ENCODE measurements around the gene GRM4. TPM values are rescaled to one million over a fixed set of nuclear protein-coding genes. Genes with fewer than 3 reads are reported as not detected.

GRM4 gene
- total and polyA plus RNA-seq, 10 of the 15 experiments (the other 5 are each of a cell fraction or from before 2014, with no cell fraction given) = 0.01 to 0.31 (median 0.05) TPM; not detected in 2

GRCh38 chr6:34114695-34115402 is 31.0 kb downstream of the GRM4 start:
- Histone ChIP-seq H3K79me2 (ENCODE audit: control insufficient read depth, insufficient read depth, low read length) (no peaks in the 10 kb centered on the region), H3K4me3 (no peak overlapping the region), H3K4me1 (ENCODE audit: control insufficient read depth, insufficient read depth, low read length) (no peaks in the 10 kb centered on the region), H3K36me3 (ENCODE audit: control insufficient read depth in 2 of 2, insufficient read depth in 2 of 2, low read length in 1 of 2) (no peaks in the 10 kb centered on the region), H3K9me3 (replicated peaks; ENCODE audit: control insufficient read depth, insufficient read depth, low read length) (no peaks in the 10 kb centered on the region), H3K27me3 (replicated peaks in 1 of 2; ENCODE audit: control insufficient read depth in 2 of 2, insufficient read depth in 2 of 2, low read length in 1 of 2) (no peaks in the 10 kb centered on the region; a peak in 1 of 4 replicates), H3K4me2 (ENCODE audit: control insufficient read depth, insufficient read depth) (no peak overlapping the region), H2AFZ (ENCODE audit: control insufficient read depth, low read depth, low read length) (no peak overlapping the region), H3K9ac (ENCODE audit: control insufficient read depth, insufficient read depth, low read length) (no peak overlapping the region), H3K27ac (ENCODE audit: control insufficient read depth, insufficient read depth) (no peak overlapping the region), H4K20me1 (ENCODE audit: control insufficient read depth, insufficient read depth) (no peaks in the 10 kb centered on the region)
- ChIA-PET RAD21 (ENCODE audit: unreplicated experiment) (no interaction called here), SMC1A (ENCODE audit: uncharacterized antibody, unreplicated experiment) (interaction anchor here (0.5 kb wide), 1 partner anchor 35 kb away, joined by 3 read pairs; no protein-coding TSS in a partner anchor), POLR2A (no interaction called here), CTCF (no interaction called here)
- no peak for FAIRE-seq
- intact Hi-C loops (cut with micrococcal nuclease; ENCODE audit: unreplicated experiment) = no loop called here
- ATAC-seq = no peak
- no TSS peak for BruUV-seq (replicated peaks)
- no peak for DNase-seq (ENCODE audit: low read depth, low spot score)
- 31% methylated on average over 16 of the region's 16 CpGs for WGBS (ENCODE audit: insufficient coverage, insufficient replicate concordance, low lambda C conversion rate, missing lambda C conversion rate)
- in situ Hi-C loops (cut with MboI) = no loop called here
- TF ChIP-seq BHLHE40 (IDR thresholded peaks at IDR 0.05; ENCODE audit: borderline replicate concordance in 1 of 2, low read depth in 2 of 2, low read length in 1 of 2) = no peak
- no peak for TF ChIP-seq SREBF2 (IDR thresholded peaks at IDR 0.05; ENCODE audit: low read length)
- no peak for TF ChIP-seq CHD2 (IDR thresholded peaks at IDR 0.05; ENCODE audit: borderline replicate concordance, low read depth, low read length)
- TF ChIP-seq CHD4 (IDR thresholded peaks at IDR 0.05) = no peak
- TF ChIP-seq LARP7 (IDR thresholded peaks at IDR 0.05) = no peak
- TF ChIP-seq EP300 (IDR thresholded peaks at IDR 0.05; ENCODE audit: borderline replicate concordance in 1 of 2, control insufficient read depth in 1 of 2, low read depth in 2 of 2, low read length in 2 of 2) = no peak
- TF ChIP-seq SKIL (IDR thresholded peaks at IDR 0.05; ENCODE audit: low read depth, poor library complexity, severe bottlenecking) = no peak
- no peak for TF ChIP-seq POLR2A (IDR thresholded peaks at IDR 0.05; ENCODE audit: low read depth, low read length)
- no peak for TF ChIP-seq ZZZ3 (IDR thresholded peaks at IDR 0.05; ENCODE audit: control insufficient read depth, insufficient read length, low read depth)
- no peak for TF ChIP-seq PML (IDR thresholded peaks at IDR 0.05; ENCODE audit: low read length)
- no peak for TF ChIP-seq EZH2 (IDR thresholded peaks at IDR 0.05; ENCODE audit: borderline replicate concordance, control insufficient read depth, low read depth, low read length)
- no peak for TF ChIP-seq POU2F2 (IDR thresholded peaks at IDR 0.05; ENCODE audit: borderline replicate concordance, low read depth, low read length)
- no peak for TF ChIP-seq RB1 (IDR thresholded peaks at IDR 0.05; ENCODE audit: borderline replicate concordance)
- no peak for TF ChIP-seq RCOR1 (conservative IDR thresholded peaks at IDR 0.05; ENCODE audit: low read depth, low read length)
- TF ChIP-seq ELK1 (IDR thresholded peaks at IDR 0.05; ENCODE audit: low read depth, low read length) = no peak
- no peak for TF ChIP-seq MLLT1 (IDR thresholded peaks at IDR 0.05)
- TF ChIP-seq ATF3 (IDR thresholded peaks at IDR 0.05; ENCODE audit: borderline replicate concordance, extremely low read depth, low read depth, low read length) = no peak

All from GM12878 (cell line).